ENCODE measurements around the gene CAMTA1. TPM values are rescaled to one million over a fixed set of nuclear protein-coding genes. Genes with fewer than 3 reads are reported as not detected.

CAMTA1 gene
- total RNA-seq, 1 donor from 2014 or later, result 77.6 TPM

DNA sequence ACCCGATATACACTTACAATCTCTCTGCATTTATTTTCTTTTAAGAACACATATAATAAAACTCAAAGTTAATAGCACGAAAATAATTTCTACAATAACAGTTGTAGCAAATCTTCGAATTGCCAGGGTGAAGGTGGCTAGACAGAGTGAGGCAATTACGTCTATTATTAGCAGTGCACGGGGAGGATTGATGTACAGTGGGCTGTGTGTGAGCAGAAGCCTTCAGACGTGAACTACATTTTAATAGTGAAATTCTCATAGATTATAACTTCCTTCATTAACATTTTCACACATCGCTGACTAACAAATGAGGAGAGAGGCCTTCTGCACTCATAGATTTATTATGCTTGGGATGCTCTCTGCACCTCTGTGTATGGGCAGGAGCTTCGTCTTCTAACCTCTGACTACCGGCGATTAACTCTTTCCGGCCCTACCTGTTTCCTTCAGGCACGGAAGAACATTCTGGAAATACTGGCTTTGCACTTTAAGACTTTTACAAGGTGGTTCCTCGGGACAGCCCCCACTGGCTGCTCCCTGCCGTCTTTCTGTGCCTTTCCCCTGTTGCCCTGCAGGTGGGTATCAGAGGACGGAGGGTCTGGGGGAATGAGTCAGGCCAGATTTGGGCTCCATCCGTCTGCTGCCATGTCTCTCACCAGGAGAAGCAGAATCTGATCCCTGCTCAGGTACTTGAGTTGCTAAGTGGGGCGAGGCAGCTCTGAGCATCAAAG is 200.5 kb downstream of the CAMTA1 start:
- no peak overlapping the region for H3K27ac Mint-ChIP-seq (ENCODE audit: unreplicated experiment)
- no peaks in the 10 kb centered on the region for H3K79me2 ChIP-seq (ENCODE audit: insufficient read depth, low read length)
- DNase-seq (ENCODE audit: low read depth) (no peak), FAIRE-seq (no peak)
- H3K9me3 ChIP-seq (ENCODE audit: insufficient read depth, low read depth, low read length), result no peaks in the 10 kb centered on the region
- no peaks in the 10 kb centered on the region for H3K4me1 ChIP-seq (ENCODE audit: insufficient read depth, low read length)
- H3K27me3 Mint-ChIP-seq (ENCODE audit: low read depth, unreplicated experiment), result peaks cover 6% of the 10 kb centered on the region
- no peaks in the 10 kb centered on the region for H3K36me3 Mint-ChIP-seq (ENCODE audit: low read depth, unreplicated experiment)
- peaks cover 12% of the 10 kb centered on the region for H3K9me3 Mint-ChIP-seq (ENCODE audit: unreplicated experiment)
- no peaks in the 10 kb centered on the region for H4K20me1 ChIP-seq (ENCODE audit: insufficient read depth, low read length)
- H3K4me2 ChIP-seq (ENCODE audit: low read length), result no peak overlapping the region
- peaks cover 4% of the 10 kb centered on the region for H3K4me1 Mint-ChIP-seq (ENCODE audit: low read depth, unreplicated experiment)
- peaks cover 10% of the 10 kb centered on the region for H3K27me3 ChIP-seq (ENCODE audit: insufficient read depth, low read length)
- TF ChIP-seq, protein P1, sequence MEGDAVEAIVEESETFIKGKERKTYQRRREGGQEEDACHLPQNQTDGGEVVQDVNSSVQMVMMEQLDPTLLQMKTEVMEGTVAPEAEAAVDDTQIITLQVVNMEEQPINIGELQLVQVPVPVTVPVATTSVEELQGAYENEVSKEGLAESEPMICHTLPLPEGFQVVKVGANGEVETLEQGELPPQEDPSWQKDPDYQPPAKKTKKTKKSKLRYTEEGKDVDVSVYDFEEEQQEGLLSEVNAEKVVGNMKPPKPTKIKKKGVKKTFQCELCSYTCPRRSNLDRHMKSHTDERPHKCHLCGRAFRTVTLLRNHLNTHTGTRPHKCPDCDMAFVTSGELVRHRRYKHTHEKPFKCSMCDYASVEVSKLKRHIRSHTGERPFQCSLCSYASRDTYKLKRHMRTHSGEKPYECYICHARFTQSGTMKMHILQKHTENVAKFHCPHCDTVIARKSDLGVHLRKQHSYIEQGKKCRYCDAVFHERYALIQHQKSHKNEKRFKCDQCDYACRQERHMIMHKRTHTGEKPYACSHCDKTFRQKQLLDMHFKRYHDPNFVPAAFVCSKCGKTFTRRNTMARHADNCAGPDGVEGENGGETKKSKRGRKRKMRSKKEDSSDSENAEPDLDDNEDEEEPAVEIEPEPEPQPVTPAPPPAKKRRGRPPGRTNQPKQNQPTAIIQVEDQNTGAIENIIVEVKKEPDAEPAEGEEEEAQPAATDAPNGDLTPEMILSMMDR (IDR thresholded peaks at IDR 0.05; ENCODE audit: insufficient read depth, low read depth, low read length), result no peak
- no peak for TF ChIP-seq EZH2 (IDR thresholded peaks at IDR 0.05; ENCODE audit: insufficient read depth, low read length)
- no peak overlapping the region for H2AFZ ChIP-seq (ENCODE audit: low read depth, low read length)
- no peak overlapping the region for H3K27ac ChIP-seq (ENCODE audit: low read depth, low read length)
- no peak overlapping the region for H3K4me3 ChIP-seq (ENCODE audit: insufficient read depth, low read depth, low read length)
- H3K4me3 Mint-ChIP-seq (ENCODE audit: unreplicated experiment), result no peak overlapping the region
- no peak overlapping the region for H3K9ac ChIP-seq (ENCODE audit: low read length)
- no peaks in the 10 kb centered on the region for H3K36me3 ChIP-seq (ENCODE audit: insufficient read depth, low read length)

DNA sequence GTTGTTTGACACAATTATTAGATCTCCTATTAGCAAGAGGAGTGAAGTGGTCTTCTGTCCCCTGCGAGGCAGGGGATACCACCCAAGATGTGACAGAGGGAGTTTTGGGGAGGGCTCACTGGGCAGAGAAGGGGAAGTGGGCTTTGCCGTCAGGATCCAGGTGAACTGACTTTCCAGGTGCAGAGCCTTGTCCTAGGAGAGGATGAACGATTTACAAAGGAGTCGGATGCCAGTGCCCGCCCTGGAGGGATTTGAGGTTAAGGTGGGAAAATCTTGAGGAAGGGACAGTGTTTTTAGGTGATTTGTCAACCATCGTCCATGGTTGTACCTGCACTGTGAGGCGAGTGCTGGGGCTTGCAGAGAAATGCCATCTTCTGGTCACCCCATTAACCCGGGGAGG is 201.0 kb downstream of the CAMTA1 start:
- FAIRE-seq (no peak), DNase-seq (ENCODE audit: low read depth) (no peak)
- H3K4me1 Mint-ChIP-seq (ENCODE audit: low read depth, unreplicated experiment), result peaks cover 10% of the 10 kb centered on the region
- no peak overlapping the region for H3K9ac ChIP-seq (ENCODE audit: low read length)
- H2AFZ ChIP-seq (ENCODE audit: low read depth, low read length), result no peak overlapping the region
- no peaks in the 10 kb centered on the region for H3K36me3 Mint-ChIP-seq (ENCODE audit: low read depth, unreplicated experiment)
- H3K27me3 ChIP-seq (ENCODE audit: insufficient read depth, low read length), result peaks cover 10% of the 10 kb centered on the region
- peaks cover 4% of the 10 kb centered on the region for H3K27me3 Mint-ChIP-seq (ENCODE audit: low read depth, unreplicated experiment)
- H3K79me2 ChIP-seq (ENCODE audit: insufficient read depth, low read length), result no peaks in the 10 kb centered on the region
- no peak overlapping the region for H3K4me2 ChIP-seq (ENCODE audit: low read length)
- no peaks in the 10 kb centered on the region for H4K20me1 ChIP-seq (ENCODE audit: insufficient read depth, low read length)
- H3K4me3 ChIP-seq (ENCODE audit: insufficient read depth, low read depth, low read length), result no peak overlapping the region
- no peak overlapping the region for H3K27ac Mint-ChIP-seq (ENCODE audit: unreplicated experiment)
- H3K9me3 Mint-ChIP-seq (ENCODE audit: unreplicated experiment), result peaks cover 12% of the 10 kb centered on the region
- no peaks in the 10 kb centered on the region for H3K9me3 ChIP-seq (ENCODE audit: insufficient read depth, low read depth, low read length)
- H3K4me1 ChIP-seq (ENCODE audit: insufficient read depth, low read length), result no peaks in the 10 kb centered on the region
- TF ChIP-seq EZH2 (IDR thresholded peaks at IDR 0.05; ENCODE audit: insufficient read depth, low read length), result no peak
- TF ChIP-seq, protein P1 (IDR thresholded peaks at IDR 0.05; ENCODE audit: insufficient read depth, low read depth, low read length), result no peak
- no peaks in the 10 kb centered on the region for H3K36me3 ChIP-seq (ENCODE audit: insufficient read depth, low read length)
- no peak overlapping the region for H3K27ac ChIP-seq (ENCODE audit: low read depth, low read length)
- H3K4me3 Mint-ChIP-seq (ENCODE audit: unreplicated experiment), result no peak overlapping the region

- TF ChIP-seq, protein P1 (IDR thresholded peaks at IDR 0.05; ENCODE audit: insufficient read depth, low read depth, low read length), result no peak
- no peak for TF ChIP-seq EZH2 (IDR thresholded peaks at IDR 0.05; ENCODE audit: insufficient read depth, low read length)
- peaks cover 9% of the 10 kb centered on the region for H3K9me3 Mint-ChIP-seq (ENCODE audit: unreplicated experiment)
- no peak for FAIRE-seq
- H3K79me2 ChIP-seq (ENCODE audit: insufficient read depth, low read length), result no peaks in the 10 kb centered on the region
- no peak overlapping the region for H3K27ac ChIP-seq (ENCODE audit: low read depth, low read length)
- no peaks in the 10 kb centered on the region for H4K20me1 ChIP-seq (ENCODE audit: insufficient read depth, low read length)
- H3K27ac Mint-ChIP-seq (ENCODE audit: unreplicated experiment), result no peak overlapping the region
- no peaks in the 10 kb centered on the region for H3K36me3 ChIP-seq (ENCODE audit: insufficient read depth, low read length)
- DNase-seq (ENCODE audit: low read depth), result no peak
- no peaks in the 10 kb centered on the region for H3K36me3 Mint-ChIP-seq (ENCODE audit: low read depth, unreplicated experiment)
- no peaks in the 10 kb centered on the region for H3K4me1 ChIP-seq (ENCODE audit: insufficient read depth, low read length)
- peaks cover 11% of the 10 kb centered on the region for H3K4me1 Mint-ChIP-seq (ENCODE audit: low read depth, unreplicated experiment)
- H2AFZ ChIP-seq (ENCODE audit: low read depth, low read length), result no peak overlapping the region
- H3K27me3 Mint-ChIP-seq (ENCODE audit: low read depth, unreplicated experiment), result peaks cover 4% of the 10 kb centered on the region
- H3K4me3 ChIP-seq (ENCODE audit: insufficient read depth, low read depth, low read length), result no peak overlapping the region
- no peak overlapping the region for H3K4me3 Mint-ChIP-seq (ENCODE audit: unreplicated experiment)
- H3K9ac ChIP-seq (ENCODE audit: low read length), result no peak overlapping the region
- no peaks in the 10 kb centered on the region for H3K9me3 ChIP-seq (ENCODE audit: insufficient read depth, low read depth, low read length)
- H3K4me2 ChIP-seq (ENCODE audit: low read length), result no peak overlapping the region
- H3K27me3 ChIP-seq (ENCODE audit: insufficient read depth, low read length), result peaks cover 10% of the 10 kb centered on the region
Measured at GRCh38 chr1:6987940-6988339, 202.7 kb downstream of the CAMTA1 start.

All from astrocyte (in vitro differentiated cells and primary cell).